Muscle layer of colon (tissue), 2 donors: Measurements from ENCODE around the gene YIF1B.

Source experiments
- H3K27ac ChIP-seq: one replicate; pipeline ENCODE4 v1.7.0; 2013; ENCODE audit warnings: low read depth, mild to moderate bottlenecking, low read length, moderate library complexity
- H3K27me3 ChIP-seq, 2 donors: one replicate each; pipeline ENCODE4 v1.7.0; 2013; ENCODE audit warnings: low read length in 2 of 2, mild to moderate bottlenecking in 2 of 2; ENCODE audit not compliant: insufficient read depth in 2 of 2, control insufficient read depth in 1 of 2
- H3K36me3 ChIP-seq: one replicate; pipeline ENCODE4 v1.7.0; 2013; ENCODE audit warnings: mild to moderate bottlenecking, low read length; ENCODE audit not compliant: insufficient read depth
- H3K4me1 ChIP-seq: one replicate; pipeline ENCODE4 v1.7.0; 2013; ENCODE audit warnings: mild to moderate bottlenecking, low read length; ENCODE audit not compliant: insufficient read depth
- H3K4me3 ChIP-seq, 2 donors: one replicate each; pipeline ENCODE4 v1.7.0; 2013; ENCODE audit warnings: low read length in 2 of 2, low read depth in 1 of 2, mild to moderate bottlenecking in 1 of 2, moderate library complexity in 1 of 2
- H3K9ac ChIP-seq: one replicate; pipeline ENCODE4 v1.7.0; 2013; ENCODE audit warnings: low read length
- H3K9me3 ChIP-seq: one replicate; pipeline ENCODE4 v1.7.0; 2013; ENCODE audit warnings: mild to moderate bottlenecking, low read length
- donor health status: abdominal sarcoma.
- donor health status: Adenocarcinoma of cecum.

YIF1B gene

DNA sequence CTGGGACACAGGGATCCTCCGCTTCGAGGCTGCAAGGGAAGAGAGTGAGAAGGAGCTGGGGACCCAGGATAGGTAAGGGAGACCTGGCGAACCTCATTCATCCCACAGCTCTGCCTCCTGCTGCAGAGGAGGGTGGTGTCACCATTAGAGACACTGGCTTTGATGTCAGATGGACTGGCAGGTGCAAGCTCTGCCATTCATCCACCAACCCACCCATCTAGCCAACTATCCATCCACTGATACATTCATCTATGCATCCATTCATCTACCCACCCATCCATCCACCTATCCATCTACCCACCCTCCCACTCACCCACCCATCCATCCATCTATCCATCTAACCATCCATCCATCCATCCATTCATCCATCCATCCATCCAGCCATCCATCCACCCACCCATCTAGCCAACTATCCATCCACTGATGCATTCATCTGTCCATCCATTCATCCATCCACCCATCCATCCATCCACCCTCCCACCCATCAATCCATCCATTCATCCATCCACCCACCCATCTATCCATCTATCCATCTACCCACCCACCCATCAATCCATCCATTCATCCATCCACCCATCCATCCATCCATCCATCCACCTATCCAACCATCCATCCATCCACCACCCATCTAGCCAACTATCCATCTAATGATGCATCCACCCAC is 6.0 kb downstream of the YIF1B start:
- Histone ChIP-seq H3K36me3 (peaks cover 14% of the 10 kb centered on the region), H3K27ac (no peak overlapping the region), H3K4me3 (no peak overlapping the region), H3K4me1 (no peaks in the 10 kb centered on the region), H3K9me3 (no peaks in the 10 kb centered on the region), H3K27me3 (no peaks in the 10 kb centered on the region), H3K9ac (no peak overlapping the region)

DNA sequence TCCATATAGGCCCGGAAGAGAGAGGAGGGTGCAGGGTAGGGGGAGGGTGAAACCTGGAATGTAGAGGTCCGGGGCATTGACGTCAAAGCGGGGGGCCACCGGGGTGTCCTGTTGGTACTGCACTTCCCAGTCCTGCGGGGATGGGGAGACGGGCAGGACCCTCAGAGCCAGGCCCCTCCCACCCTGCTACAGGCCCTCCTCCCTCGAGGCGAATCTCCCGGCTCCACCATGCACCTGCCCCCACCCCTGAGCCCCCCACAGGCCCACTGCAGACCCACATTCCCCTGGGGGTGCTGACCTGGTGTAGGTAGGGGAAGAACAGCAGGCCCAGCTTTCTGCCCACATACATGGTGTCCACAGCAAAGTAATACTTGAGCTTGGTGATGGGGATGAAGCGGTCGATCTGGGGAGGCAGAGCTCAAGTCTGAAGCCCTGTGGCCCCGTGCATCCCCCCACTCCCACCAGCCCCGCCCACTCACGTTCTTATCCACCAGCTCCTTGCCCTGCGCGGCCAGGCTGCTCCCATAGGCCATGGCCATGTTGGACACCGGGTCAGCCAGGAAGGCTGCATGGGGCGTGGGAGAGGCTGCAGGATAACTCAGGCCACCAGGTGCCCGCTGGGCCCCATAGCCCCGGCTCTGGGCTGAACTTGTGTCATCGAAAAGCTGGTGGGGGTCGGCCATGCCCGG is 6.7 kb downstream of the YIF1B start:
- Histone ChIP-seq H3K9ac (no peak overlapping the region), H3K27me3 (no peaks in the 10 kb centered on the region), H3K27ac (no peak overlapping the region), H3K4me3 (no peak overlapping the region), H3K36me3 (peaks cover 14% of the 10 kb centered on the region), H3K4me1 (no peaks in the 10 kb centered on the region), H3K9me3 (no peaks in the 10 kb centered on the region)

DNA sequence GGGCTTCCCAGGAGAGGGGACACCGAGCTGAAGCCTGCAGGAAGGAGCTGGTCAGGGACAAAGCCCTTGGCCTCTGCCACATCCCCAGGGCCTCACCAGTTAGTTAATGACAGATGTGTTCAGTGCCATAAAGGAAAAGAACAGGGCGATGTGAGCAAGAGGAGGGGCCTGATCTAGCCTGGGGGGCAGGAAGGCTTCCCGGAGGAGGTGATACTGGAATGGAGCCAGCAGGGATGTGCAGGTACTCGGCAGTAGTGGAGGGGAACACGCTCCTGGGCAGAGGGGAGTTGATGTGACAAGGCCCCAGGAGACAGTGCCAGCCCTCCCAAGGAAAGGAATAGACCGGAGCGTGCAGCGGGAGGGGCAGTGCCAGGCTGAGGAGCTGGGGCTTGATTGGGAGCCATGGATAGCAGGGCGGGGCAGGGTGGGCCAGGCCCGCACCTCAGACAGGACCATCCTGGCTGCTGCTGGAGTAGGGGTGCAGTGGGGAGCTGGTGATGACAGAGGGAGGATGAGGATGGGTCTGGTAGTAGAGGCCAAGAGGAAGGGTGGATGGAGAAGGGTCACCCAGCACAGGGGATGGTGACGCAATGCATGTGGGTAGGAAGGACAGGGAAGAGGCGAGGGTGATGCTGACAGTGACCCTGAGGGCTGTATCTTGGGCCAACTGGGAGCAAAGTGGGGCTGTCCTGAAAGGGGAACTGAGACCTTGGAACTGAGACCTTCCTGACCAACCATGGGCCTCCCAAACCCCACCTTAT is 7.6 kb downstream of the YIF1B start:
- no peak overlapping the region for H3K4me3 ChIP-seq
- H3K27ac ChIP-seq = no peak overlapping the region
- no peaks in the 10 kb centered on the region for H3K9me3 ChIP-seq
- H3K36me3 ChIP-seq = peaks cover 14% of the 10 kb centered on the region
- no peak overlapping the region for H3K9ac ChIP-seq
- no peaks in the 10 kb centered on the region for H3K27me3 ChIP-seq
- no peaks in the 10 kb centered on the region for H3K4me1 ChIP-seq

DNA sequence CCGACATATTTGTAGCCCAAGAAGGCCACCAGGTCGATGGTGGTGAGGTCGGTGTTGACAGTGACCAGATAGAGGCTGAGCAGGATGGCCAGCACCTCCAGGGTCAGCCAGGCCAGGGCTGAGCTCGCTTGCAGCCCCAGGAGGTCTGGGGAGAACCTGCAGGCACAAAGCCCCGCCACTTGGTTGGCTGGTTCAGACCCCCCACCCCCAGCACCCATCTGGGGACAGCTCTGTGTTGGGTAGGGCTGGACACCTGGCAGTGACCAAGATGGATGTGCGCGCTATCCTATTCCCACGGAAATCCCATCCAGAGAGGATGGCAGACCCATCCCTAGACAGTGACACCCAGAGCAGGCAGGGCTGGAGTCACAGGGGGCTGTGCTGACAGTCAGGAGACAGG is 8.2 kb downstream of the YIF1B start:
- Histone ChIP-seq H3K36me3 (peaks cover 14% of the 10 kb centered on the region), H3K4me1 (no peaks in the 10 kb centered on the region), H3K27me3 (no peaks in the 10 kb centered on the region), H3K4me3 (no peak overlapping the region), H3K9ac (no peak overlapping the region), H3K9me3 (no peaks in the 10 kb centered on the region), H3K27ac (no peak overlapping the region)

DNA sequence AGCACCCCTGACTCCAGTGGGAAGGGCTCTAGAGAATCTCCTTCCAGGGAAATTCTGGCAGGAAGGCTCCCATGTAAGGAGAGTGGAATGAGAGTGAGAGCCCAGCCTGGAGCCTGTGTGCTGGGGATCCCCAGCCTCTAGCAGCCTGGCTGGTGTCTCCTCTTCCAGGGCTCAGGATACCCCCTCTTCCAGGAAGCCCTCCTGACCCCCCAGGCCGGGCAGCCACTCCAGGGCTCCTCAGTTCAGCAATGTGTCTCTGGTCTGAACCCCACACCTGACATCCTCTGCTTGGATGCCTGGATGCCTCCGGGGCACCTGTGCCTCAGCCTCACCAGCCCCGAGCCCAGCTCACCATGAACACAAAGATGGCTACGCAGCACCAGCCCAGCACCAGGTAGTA is 8.7 kb downstream of the YIF1B start:
- Histone ChIP-seq H3K4me1 (no peaks in the 10 kb centered on the region), H3K36me3 (peaks cover 14% of the 10 kb centered on the region), H3K9ac (no peak overlapping the region), H3K27ac (no peak overlapping the region), H3K27me3 (no peaks in the 10 kb centered on the region), H3K9me3 (no peaks in the 10 kb centered on the region), H3K4me3 (no peak overlapping the region)

DNA sequence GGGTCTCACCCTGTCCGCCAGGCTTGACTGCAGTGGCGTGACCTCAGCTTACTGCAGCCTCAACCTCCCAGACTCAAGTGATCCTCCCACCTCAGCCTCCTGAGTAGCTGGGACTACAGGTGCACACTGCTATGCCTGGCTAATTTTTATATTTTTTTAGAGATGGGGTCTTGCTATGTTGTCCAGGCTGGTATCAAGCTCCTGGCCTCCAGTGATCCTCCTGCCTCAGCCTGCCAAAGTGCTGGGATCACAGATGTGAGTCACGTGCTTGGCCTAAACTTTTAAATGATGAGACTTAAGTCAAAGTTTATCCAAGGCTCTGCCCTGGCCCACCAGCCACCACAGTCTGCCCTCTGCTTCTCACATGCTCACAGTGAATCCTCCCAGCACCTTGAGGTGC is 9.5 kb downstream of the YIF1B start:
- Histone ChIP-seq H3K9me3 (no peaks in the 10 kb centered on the region), H3K27me3 (no peaks in the 10 kb centered on the region), H3K36me3 (peaks cover 14% of the 10 kb centered on the region), H3K4me1 (no peaks in the 10 kb centered on the region), H3K4me3 (no peak overlapping the region), H3K27ac (no peak overlapping the region), H3K9ac (no peak overlapping the region)

DNA sequence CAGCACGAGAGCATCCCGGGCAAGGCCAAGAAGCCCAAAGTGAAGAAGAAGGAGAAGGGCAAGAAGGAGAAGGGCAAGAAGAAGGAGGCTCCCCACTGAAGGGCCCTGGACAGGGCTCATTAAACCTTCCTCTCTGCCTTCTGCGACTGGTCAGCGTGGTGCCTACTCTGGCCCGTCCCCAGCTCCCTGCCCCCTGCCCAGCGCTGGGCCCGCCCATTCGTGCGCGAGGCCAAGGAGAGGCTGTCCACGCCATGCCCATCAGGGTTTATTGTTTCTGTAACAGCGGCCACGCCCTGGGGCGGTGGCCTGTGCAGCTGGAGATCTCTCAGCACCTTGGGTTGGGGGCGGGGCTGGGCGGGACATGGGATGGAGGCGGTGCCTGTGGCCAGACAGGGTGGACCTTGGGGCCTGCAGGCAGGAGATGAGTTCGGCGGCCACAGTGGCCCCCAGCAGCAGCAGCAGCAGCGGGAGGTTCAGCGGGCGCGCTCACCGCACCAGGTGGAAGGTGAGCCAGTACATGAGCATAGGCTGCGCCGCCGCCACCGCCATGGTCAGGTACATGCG is 10.8 kb downstream of the YIF1B start:
- Histone ChIP-seq H3K9me3 (no peaks in the 10 kb centered on the region), H3K27ac (no peak overlapping the region), H3K36me3 (peaks cover 14% of the 10 kb centered on the region), H3K27me3 (no peaks in the 10 kb centered on the region), H3K9ac (no peak overlapping the region), H3K4me3 (no peak overlapping the region), H3K4me1 (no peaks in the 10 kb centered on the region)

DNA sequence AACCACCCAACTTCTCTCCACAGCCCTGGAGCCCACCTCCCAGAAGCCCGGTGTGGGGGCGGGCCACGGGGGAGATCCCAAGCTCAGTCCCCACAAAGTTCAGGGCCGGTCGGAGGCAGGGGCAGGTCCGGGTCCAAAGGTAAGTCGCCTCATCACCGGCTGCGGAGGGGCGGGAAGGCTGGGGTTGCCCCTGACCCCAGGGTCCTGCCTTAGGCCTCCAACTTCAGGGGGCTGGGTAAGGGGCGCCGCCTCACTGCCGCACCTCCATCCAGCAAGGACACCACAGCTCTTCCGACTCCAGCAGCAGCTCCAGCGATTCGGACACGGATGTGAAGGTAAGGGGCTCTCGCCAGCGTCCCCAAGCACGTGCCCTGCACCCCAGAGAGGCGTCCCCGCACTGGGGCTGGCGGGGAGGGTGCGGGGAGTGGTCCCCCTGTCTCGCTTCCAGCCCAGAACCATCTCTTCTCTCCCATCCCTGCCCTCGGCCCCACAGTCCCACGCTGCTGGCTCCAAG is 11.3 kb downstream of the YIF1B start:
- H3K9ac ChIP-seq = no peak overlapping the region
- peaks cover 14% of the 10 kb centered on the region for H3K36me3 ChIP-seq
- H3K9me3 ChIP-seq = no peaks in the 10 kb centered on the region
- H3K27ac ChIP-seq = no peak overlapping the region
- H3K4me3 ChIP-seq = no peak overlapping the region
- H3K27me3 ChIP-seq = no peaks in the 10 kb centered on the region
- no peaks in the 10 kb centered on the region for H3K4me1 ChIP-seq

DNA sequence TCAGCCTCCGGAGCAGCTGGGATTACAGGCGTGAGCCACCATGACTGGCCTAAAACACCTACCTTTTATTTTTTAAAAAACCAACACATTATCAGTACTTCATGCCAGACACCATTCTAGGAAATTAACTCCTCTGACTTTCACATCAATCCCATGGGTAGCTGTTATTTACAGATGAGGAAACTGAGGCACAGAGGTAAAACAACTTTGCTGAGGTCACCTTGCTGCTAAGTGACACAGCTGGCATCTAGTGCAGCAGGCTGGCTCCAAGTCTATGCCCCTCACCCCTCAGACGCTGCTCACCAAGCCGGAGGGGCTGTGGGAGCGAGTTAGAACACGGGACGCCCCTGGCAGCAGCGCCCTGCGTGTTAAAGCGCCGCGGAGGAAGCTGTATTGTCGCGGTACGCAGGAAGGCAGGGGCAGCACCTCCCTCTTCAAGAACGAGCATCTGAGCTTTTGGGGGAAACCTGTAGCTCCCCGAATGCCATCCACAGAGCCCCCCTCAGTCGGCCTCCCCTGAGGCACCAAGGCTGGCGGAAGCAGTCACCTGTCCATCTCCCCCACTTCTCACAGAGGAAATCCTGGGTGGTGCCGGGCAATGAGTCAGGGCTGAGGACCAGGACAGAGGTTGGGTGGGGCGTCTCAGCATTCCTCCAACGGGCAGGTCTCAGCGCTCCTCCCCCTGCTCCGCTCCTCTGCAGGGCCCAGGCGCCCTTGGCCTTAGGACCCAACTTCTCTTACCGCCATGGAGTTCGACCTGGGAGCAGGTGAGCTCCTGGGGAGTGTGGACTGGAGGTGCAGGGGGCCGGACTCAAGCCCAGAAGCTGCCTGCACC is 12.0 kb downstream of the YIF1B start, which contains the start of gene C19orf33:
C19orf33 (plus strand) TSS at position 735 of the 835 bp plus-strand sequence; CDS start at position 746, 11 bp downstream.
- H3K4me1 ChIP-seq = no peaks in the 10 kb centered on the region
- H3K27ac ChIP-seq = no peak within 1 kb of the TSS
- no peaks in the 10 kb centered on the region for H3K9me3 ChIP-seq
- H3K4me3 ChIP-seq = no peak within 1 kb of the TSS
- no peaks in the 10 kb centered on the region for H3K27me3 ChIP-seq
- no peak within 1 kb of the TSS for H3K9ac ChIP-seq
- peaks cover 14% of the 10 kb centered on the region for H3K36me3 ChIP-seq

DNA sequence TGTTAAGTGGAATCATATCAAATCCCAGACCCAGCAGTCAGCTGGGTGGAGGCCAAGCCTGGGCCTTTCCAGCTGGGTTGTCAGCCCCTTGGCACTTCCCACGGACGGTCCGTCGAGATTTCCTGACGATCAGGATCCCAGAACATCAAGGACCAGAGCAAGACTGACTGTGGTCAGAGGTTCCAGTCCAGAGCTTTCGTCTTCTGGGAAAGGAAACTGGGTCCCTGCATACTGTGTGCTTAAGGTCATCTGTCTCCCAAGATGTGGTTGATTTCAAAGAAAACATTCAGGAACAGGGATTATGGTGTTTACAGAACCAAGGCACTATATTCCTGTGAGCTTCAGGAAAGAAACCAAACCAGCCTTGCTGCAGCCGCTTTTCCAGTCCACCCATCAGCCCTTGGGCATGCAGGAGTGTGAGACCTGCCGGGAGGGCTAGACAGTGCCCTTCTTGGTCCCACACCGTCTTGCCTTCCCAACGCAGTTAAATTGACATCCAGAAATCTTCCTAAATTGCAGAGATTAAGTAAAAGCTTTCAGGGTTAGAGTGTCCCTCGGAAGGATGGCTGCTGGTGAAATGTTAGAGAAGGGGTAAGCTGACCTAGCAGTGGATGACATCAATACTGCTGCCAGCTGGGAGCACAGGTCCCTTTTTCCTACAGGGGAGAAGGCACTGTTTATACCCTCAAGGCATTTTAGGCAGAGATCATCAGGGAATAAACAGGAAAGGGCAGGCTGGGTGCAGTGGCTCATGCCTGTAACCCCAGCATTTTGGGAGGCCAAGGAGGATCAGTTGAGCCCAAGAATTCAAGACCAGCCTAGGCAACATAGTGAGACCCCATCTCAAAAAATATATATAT is 16.7 kb downstream of the YIF1B start:
- Histone ChIP-seq H3K27me3 (no peaks in the 10 kb centered on the region), H3K9me3 (no peaks in the 10 kb centered on the region), H3K27ac (no peak overlapping the region), H3K4me1 (no peaks in the 10 kb centered on the region), H3K36me3 (no peaks in the 10 kb centered on the region), H3K4me3 (no peak overlapping the region), H3K9ac (no peak overlapping the region)
